GM20000 (cell line): ENCODE results near the gene CETP.
A peak's percentile ranks its signal among the peaks of the same experiment; 100 is the strongest.

Experiments
- DNase-seq: peaks from one replicate; pipeline ENCODE4 v3.0.0; 2012; ENCODE audit warnings: low spot score
- TF ChIP-seq, protein P1 (sequence below): IDR thresholded peaks from 2 replicates; pipeline ENCODE4 v1.5.1; 2012; ENCODE audit warnings: mild to moderate bottlenecking, control low read depth; ENCODE audit errors: extremely low read depth, missing control alignments

The CETP gene

DNA sequence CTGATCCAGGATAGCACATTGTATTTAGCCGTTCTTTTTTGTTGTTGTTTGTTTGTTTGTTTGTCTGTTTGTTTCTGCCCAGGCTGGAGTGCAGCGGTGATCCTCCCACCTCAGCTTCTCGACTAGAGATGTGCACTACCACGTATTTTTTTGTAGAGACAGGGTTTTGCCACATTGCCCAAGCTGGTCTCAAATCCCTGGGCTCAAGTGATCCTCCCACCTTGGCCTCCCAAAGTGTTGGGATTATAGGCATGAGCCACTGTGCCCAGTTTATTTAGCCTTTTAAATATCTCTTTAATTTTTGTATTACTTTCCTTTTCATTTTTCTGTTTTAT is 18.4 kb downstream of the CETP start:
- DNase-seq = no peak
- TF ChIP-seq, protein P1, sequence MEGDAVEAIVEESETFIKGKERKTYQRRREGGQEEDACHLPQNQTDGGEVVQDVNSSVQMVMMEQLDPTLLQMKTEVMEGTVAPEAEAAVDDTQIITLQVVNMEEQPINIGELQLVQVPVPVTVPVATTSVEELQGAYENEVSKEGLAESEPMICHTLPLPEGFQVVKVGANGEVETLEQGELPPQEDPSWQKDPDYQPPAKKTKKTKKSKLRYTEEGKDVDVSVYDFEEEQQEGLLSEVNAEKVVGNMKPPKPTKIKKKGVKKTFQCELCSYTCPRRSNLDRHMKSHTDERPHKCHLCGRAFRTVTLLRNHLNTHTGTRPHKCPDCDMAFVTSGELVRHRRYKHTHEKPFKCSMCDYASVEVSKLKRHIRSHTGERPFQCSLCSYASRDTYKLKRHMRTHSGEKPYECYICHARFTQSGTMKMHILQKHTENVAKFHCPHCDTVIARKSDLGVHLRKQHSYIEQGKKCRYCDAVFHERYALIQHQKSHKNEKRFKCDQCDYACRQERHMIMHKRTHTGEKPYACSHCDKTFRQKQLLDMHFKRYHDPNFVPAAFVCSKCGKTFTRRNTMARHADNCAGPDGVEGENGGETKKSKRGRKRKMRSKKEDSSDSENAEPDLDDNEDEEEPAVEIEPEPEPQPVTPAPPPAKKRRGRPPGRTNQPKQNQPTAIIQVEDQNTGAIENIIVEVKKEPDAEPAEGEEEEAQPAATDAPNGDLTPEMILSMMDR = no peak

- DNase-seq = peak; percentile 35
- TF ChIP-seq, protein P1 = no peak
Observed at GRCh38 chr16:56980792-56981724, 19.3 kb downstream of the CETP start.

DNA sequence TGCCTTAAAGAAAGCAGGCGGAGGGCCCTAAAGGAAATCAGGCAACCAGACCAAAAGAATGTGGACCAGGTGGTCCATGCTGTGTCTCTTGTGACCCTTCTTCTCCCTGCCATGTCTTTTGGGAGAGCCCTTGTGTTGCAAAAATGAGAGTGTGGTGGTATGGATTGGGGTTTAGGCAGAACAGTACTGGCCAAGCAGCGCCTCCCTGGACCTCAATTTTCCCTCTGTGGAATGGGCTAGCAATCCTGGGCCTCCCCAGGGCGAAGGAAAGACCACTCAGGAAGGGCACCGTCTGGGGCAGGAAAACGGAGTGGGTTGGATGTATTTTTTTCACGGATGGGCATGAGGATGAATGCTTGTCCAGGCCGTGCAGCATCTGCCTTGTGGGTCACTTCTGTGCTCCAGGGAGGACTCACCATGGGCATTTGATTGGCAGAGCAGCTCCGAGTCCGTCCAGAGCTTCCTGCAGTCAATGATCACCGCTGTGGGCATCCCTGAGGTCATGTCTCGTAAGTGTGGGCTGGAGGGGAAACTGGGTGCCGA is 20.1 kb downstream of the CETP start:
- no peak for DNase-seq
- TF ChIP-seq, protein P1 = no peak

- no peak for DNase-seq
- TF ChIP-seq, protein P1 = no peak
Observed at GRCh38 chr16:56982695-56983094, 20.9 kb downstream of the CETP start.

GRCh38 chr16:56983211-56983751 is 21.5 kb downstream of the CETP start:
- TF ChIP-seq, protein P1 = no peak
- no peak for DNase-seq

DNA sequence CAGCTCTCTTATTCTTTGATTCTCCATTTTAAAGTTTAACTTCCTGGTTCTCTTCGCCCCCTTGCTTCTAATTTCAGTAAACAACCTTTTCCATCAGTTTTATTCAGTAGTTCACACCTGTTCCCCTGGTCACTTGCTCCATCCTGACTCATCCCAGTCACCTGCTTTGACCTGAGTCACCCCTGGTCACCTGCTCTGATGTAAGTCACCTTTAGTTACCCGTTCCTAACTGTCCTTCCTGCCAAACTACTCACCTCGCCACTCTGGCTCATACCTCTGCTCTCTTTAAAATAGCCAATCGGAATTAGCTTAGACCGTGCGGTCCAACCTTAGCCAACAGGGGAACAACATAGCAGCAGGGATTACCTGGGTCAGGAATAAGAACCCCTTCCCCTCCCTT is 22.9 kb downstream of the CETP start:
- TF ChIP-seq, protein P1 = no peak
- no peak for DNase-seq

DNA sequence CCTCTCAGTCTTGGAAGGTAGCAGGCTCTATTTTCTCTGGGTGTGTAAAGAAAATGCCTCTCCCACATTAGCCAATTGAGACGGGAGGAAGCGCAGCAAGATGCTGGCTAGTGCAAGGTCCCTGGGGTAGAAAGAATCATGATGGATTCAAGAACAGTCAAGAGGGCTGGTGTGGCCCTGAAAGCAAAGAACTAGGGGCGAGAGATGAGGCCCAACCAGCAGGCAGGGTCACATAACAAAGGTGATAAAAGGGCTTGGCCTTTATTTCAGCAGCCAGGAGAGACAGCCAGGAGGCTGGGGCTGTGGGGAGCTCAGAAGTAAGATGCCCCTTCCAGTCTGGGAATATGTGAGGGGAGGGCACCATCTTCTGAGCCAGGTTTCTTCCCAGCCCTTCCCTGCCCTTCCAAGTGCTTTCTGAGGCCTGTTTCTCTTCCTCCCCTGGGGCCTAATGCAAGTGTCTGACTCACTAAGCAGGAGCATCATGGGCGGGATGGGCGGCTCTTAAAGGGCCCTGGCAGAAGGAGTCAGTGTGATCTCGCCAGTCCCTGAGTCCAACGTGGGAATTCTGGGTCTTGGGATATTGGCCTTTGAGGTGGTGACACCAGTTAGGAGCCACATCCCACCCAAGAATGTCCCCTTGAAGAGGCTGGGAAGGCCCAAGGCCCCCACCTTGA is 23.7 kb downstream of the CETP start:
- TF ChIP-seq, protein P1 = no peak
- no peak for DNase-seq
